PC-3 (cell line): Measurements from ENCODE around the gene SH3PXD2A.

Experiments
- EZH2 ChIP-seq: fragments of 300-600 bp; sonication (generic); IDR thresholded peaks from one replicate; pipeline ENCODE4 v1.6.1; 2017; ENCODE audit warnings: antibody characterized with exemption, mild to moderate bottlenecking, low read length; ENCODE audit not compliant: unreplicated experiment
- EZH2phosphoT487 ChIP-seq: fragments of 300-600 bp; sonication (generic); IDR thresholded peaks from 2 replicates; pipeline ENCODE4 v1.6.1; 2018; ENCODE audit warnings: mild to moderate bottlenecking, antibody characterized with exemption, low read length, borderline replicate concordance
- TF ChIP-seq, protein P1 (sequence below): fragments of 300-600 bp; sonication (generic); conservative IDR thresholded peaks from 2 replicates; pipeline ENCODE4 v1.5.1; 2017; ENCODE audit warnings: antibody characterized with exemption, low read depth, mild to moderate bottlenecking, low read length

GRCh38 chr10:103736044-103736443 lies 119.3 kb downstream of the SH3PXD2A start:
- TF ChIP-seq, protein P1, sequence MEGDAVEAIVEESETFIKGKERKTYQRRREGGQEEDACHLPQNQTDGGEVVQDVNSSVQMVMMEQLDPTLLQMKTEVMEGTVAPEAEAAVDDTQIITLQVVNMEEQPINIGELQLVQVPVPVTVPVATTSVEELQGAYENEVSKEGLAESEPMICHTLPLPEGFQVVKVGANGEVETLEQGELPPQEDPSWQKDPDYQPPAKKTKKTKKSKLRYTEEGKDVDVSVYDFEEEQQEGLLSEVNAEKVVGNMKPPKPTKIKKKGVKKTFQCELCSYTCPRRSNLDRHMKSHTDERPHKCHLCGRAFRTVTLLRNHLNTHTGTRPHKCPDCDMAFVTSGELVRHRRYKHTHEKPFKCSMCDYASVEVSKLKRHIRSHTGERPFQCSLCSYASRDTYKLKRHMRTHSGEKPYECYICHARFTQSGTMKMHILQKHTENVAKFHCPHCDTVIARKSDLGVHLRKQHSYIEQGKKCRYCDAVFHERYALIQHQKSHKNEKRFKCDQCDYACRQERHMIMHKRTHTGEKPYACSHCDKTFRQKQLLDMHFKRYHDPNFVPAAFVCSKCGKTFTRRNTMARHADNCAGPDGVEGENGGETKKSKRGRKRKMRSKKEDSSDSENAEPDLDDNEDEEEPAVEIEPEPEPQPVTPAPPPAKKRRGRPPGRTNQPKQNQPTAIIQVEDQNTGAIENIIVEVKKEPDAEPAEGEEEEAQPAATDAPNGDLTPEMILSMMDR, result no peak
- TF ChIP-seq EZH2 (no peak), EZH2phosphoT487 (no peak)
